HepG2 (cell line): ENCODE measurements around the gene ZNF211. TPM values are rescaled to one million over a fixed set of nuclear protein-coding genes. Genes with fewer than 3 reads are reported as not detected.

Source experiments
- AGO1 ChIP-seq: fragments of 200-400 bp; formaldehyde crosslinking; IDR thresholded peaks from 2 replicates; pipeline ENCODE4 v1.6.1; 2017; ENCODE audit warnings: mild to moderate bottlenecking, low read depth, low read length, moderate library complexity; ENCODE audit not compliant: poor library complexity, severe bottlenecking
- ATAD3A ChIP-seq: sonication (generic); formaldehyde crosslinking; IDR thresholded peaks from 2 replicates; pipeline ENCODE4 v1.4.0; 2020; ENCODE audit warnings: missing genetic modification reagents
- ATRX ChIP-seq: sonication (generic); formaldehyde crosslinking; IDR thresholded peaks from 2 replicates; pipeline ENCODE4 v1.4.0; 2020; ENCODE audit warnings: missing genetic modification reagents, borderline replicate concordance
- ERF ChIP-seq: IDR thresholded peaks from 2 replicates; pipeline ENCODE4 v1.6.1; 2018; ENCODE audit warnings: missing biosample characterization, missing genetic modification reagents
- MLLT10 ChIP-seq: sonication (generic); formaldehyde crosslinking; IDR thresholded peaks from 2 replicates; pipeline ENCODE4 v1.4.0; 2020; ENCODE audit warnings: missing genetic modification reagents
- MTA1 ChIP-seq: sonication (generic); formaldehyde crosslinking; IDR thresholded peaks from 2 replicates; pipeline ENCODE4 v1.4.0; 2020; ENCODE audit warnings: missing genetic modification reagents, mild to moderate bottlenecking, borderline replicate concordance
- NCOA1 ChIP-seq: sonication (generic); formaldehyde crosslinking; IDR thresholded peaks from 2 replicates; pipeline ENCODE4 v1.9.0; 2021; ENCODE audit warnings: missing genetic modification reagents
- PBX2 ChIP-seq: IDR thresholded peaks from 2 replicates; pipeline ENCODE4 v1.6.1; 2016; ENCODE audit warnings: control low read depth
- PRDM4 ChIP-seq: sonication (generic); formaldehyde crosslinking; IDR thresholded peaks from 2 replicates; pipeline ENCODE4 v1.9.0; 2021; ENCODE audit warnings: missing genetic modification reagents, borderline replicate concordance
- PREB ChIP-seq: sonication (generic); formaldehyde crosslinking; IDR thresholded peaks from 2 replicates; pipeline ENCODE4 v1.4.0; 2020; ENCODE audit warnings: missing genetic modification reagents
- PRPF4 ChIP-seq: fragments of 200-400 bp; formaldehyde crosslinking; IDR thresholded peaks from 2 replicates; pipeline ENCODE4 v1.6.1; 2016; ENCODE audit warnings: low read length, low read depth; ENCODE audit not compliant: poor library complexity, severe bottlenecking
- RORA ChIP-seq: sonication (generic); formaldehyde crosslinking; IDR thresholded peaks from 2 replicates; pipeline ENCODE4 v1.5.0; 2020; ENCODE audit warnings: mild to moderate bottlenecking, missing genetic modification reagents, moderate library complexity
- SETDB1 ChIP-seq: sonication (generic); formaldehyde crosslinking; IDR thresholded peaks from 2 replicates; pipeline ENCODE4 v1.5.1; 2020; ENCODE audit warnings: missing genetic modification reagents, mild to moderate bottlenecking, borderline replicate concordance
- TOE1 ChIP-seq: sonication (generic); formaldehyde crosslinking; IDR thresholded peaks from 2 replicates; pipeline ENCODE4 v1.4.0; 2020; ENCODE audit warnings: mild to moderate bottlenecking, missing genetic modification reagents
- TRIM22 ChIP-seq: fragments of 450-650 bp; IDR thresholded peaks from 2 replicates; pipeline ENCODE4 v1.6.1; 2017
- TSC22D2 ChIP-seq: sonication (generic); formaldehyde crosslinking; IDR thresholded peaks from 2 replicates; pipeline ENCODE4 v1.5.1; 2020; ENCODE audit warnings: missing genetic modification reagents, mild to moderate bottlenecking, borderline replicate concordance
- ZNF382 ChIP-seq: sonication (generic); formaldehyde crosslinking; IDR thresholded peaks from 2 replicates; pipeline ENCODE4 v1.5.0; 2020; ENCODE audit warnings: missing genetic modification reagents, mild to moderate bottlenecking, borderline replicate concordance
- ZNF674 ChIP-seq: sonication (generic); formaldehyde crosslinking; IDR thresholded peaks from 2 replicates; pipeline ENCODE4 v1.5.0; 2020; ENCODE audit warnings: low read depth, mild to moderate bottlenecking, missing genetic modification reagents
- ZNF724P ChIP-seq: sonication (generic); formaldehyde crosslinking; IDR thresholded peaks from 2 replicates; pipeline ENCODE4 v1.8.0; 2022; ENCODE audit warnings: missing genetic modification reagents, borderline replicate concordance
- ZNF800 ChIP-seq: sonication (generic); formaldehyde crosslinking; IDR thresholded peaks from 2 replicates; pipeline ENCODE4 v1.4.0; 2020; ENCODE audit warnings: missing genetic modification reagents
- polyA plus RNA-seq, 8 experiments: library from polyadenylated mRNA; depleted of rRNA in 3 of 8; stranded (reverse) in 7 of 8; unstranded in 1 of 8; fragments of >200 nt; fragmentation: Illumina TruSeq in 4 of 8; extraction: Trizol in 4 of 8; gene quantifications; 2 replicates each; pipeline versions ENCODE4 v1.2.1 to v1.2.3, GENCODE V29; 2011 to 2016; ENCODE audit warnings: low read depth in 4 of 8, missing spikeins in 1 of 8, mixed read lengths in 1 of 8; ENCODE audit not compliant: insufficient read depth in 1 of 8
- total RNA-seq, 5 experiments: library from RNA; depleted of rRNA; stranded (reverse); fragments of >200 nt; fragmentation: Illumina TruSeq; extraction: Trizol; gene quantifications; 2 replicates each; pipeline ENCODE4 v1.2.3, GENCODE V29; 2016; ENCODE audit warnings: low read depth in 1 of 5

Gene ZNF211
- total and polyA plus RNA-seq, 2 of the 13 experiments (the other 11 are each of a cell fraction or from before 2014, with no cell fraction given), result 9.9 to 11.2 TPM

- no peak for TF ChIP-seq RORA (CRISPR knock-in tag)
- TF ChIP-seq PREB, result no peak
- no peak for TF ChIP-seq PRDM4 (CRISPR knock-in tag)
- no peak for TF ChIP-seq ZNF382
- no peak for TF ChIP-seq SETDB1 (CRISPR knock-in tag)
- TF ChIP-seq ZNF800 (CRISPR knock-in tag), result 0 out of 2 replicates have a peak, but pooled peaks have one; percentile 37
- TF ChIP-seq MTA1 (CRISPR knock-in tag), result no peak
- TF ChIP-seq ZNF674 (CRISPR knock-in tag), result no peak
- TF ChIP-seq TOE1 (CRISPR knock-in tag), result no peak
- no peak for TF ChIP-seq ATAD3A (CRISPR knock-in tag)
- peak; percentile 37; the same call in 1 of the 2 replicates for TF ChIP-seq TSC22D2
- 0 out of 2 replicates have a peak, but pooled peaks have one; percentile 54 for TF ChIP-seq NCOA1
- TF ChIP-seq MLLT10, result no peak
- TF ChIP-seq ATRX (CRISPR knock-in tag), result no peak
- 0 out of 2 replicates have a peak, but pooled peaks have one; percentile 68 for TF ChIP-seq ERF
- TF ChIP-seq AGO1, result no peak
- no peak for TF ChIP-seq PBX2
- TF ChIP-seq PRPF4, result no peak
- TF ChIP-seq TRIM22, result no peak
- peak; percentile 73; the same call in 1 of the 2 replicates for TF ChIP-seq ZNF724P (CRISPR knock-in tag)
Measured at GRCh38 chr19:57613941-57614743, 18.8 kb upstream of the ZNF211 start, which contains the start of gene ZNF134 (continued).
